ENCODE results near the gene POLR2L. TPM values are rescaled to one million over a fixed set of nuclear protein-coding genes. Genes with fewer than 3 reads are reported as not detected.

POLR2L gene
- total RNA-seq, 2 donors from 2014 or later: 33.5 to 83.4 TPM

GRCh38 chr11:836274-836673 is 6.1 kb downstream of the POLR2L start:
- intact Hi-C loops (cut with DNase I): no loop called here
- no peak for TF ChIP-seq POLR2A (IDR thresholded peaks at IDR 0.05)
- TF ChIP-seq CTCF (IDR thresholded peaks at IDR 0.05): peak in 1 of 7 experiments; percentile 5
- H3K36me3 ChIP-seq (replicated peaks in 1 of 2; ENCODE audit: insufficient read depth in 1 of 2, low read depth in 2 of 2): peaks cover 0 to 20% of the 10 kb centered on the region in 2 donors

GRCh38 chr11:834371-835316 is 7.7 kb downstream of the POLR2L start:
- H3K4me1 ChIP-seq: peaks cover 85% of the 10 kb centered on the region

More at GRCh38 chr11:836274-836673, 6.1 kb downstream of the POLR2L start:
- Histone ChIP-seq H3K9me3 (no peaks in the 10 kb centered on the region), H3K4me1 (peaks cover 86% of the 10 kb centered on the region), H3K4me3 (no peak overlapping the region), H3K27me3 (no peaks in the 10 kb centered on the region), H3K27ac (peak overlapping the region; percentile 45 to 99 (median 98))
- ATAC-seq (no peak), DNase-seq (no peak)
- WGBS, 2 donors: 79% methylated on average over 11 of the region's 14 CpGs; no CpG with 5 or more reads in 1 of the 2 donors

GRCh38 chr11:833849-834311 is 8.4 kb downstream of the POLR2L start:
- Histone ChIP-seq H3K4me3 (peak overlapping the region; percentile 37 to 70), H3K27me3 (no peaks in the 10 kb centered on the region), H3K9me3 (no peaks in the 10 kb centered on the region), H3K4me1 (peaks cover 88% of the 10 kb centered on the region), H3K27ac (peak overlapping the region; percentile 96 to 99 (median 98)), H3K36me3 (replicated peaks in 1 of 2; ENCODE audit: insufficient read depth in 1 of 2, low read depth in 2 of 2) (peaks cover 0 to 12% of the 10 kb centered on the region in 2 donors)
- TF ChIP-seq POLR2A (IDR thresholded peaks at IDR 0.05) (no peak), CTCF (IDR thresholded peaks at IDR 0.05) (no peak)
- intact Hi-C loops (cut with DNase I): no loop called here
- WGBS, 2 donors: 18 to 30% methylated on average over 9 of the region's 9 CpGs
- peak; percentile 0 for ATAC-seq
- peak in 1 of 4 donors; percentile 45 for DNase-seq

More at GRCh38 chr11:834371-835316, 7.7 kb downstream of the POLR2L start:
- TF ChIP-seq CTCF (IDR thresholded peaks at IDR 0.05) (peak in 3 of 7 experiments; percentile 13 to 44 (median 17)), POLR2A (IDR thresholded peaks at IDR 0.05) (peak; percentile 90 to 95 (median 95))
- DNase-seq (peak; percentile 93 to 97 (median 94)), ATAC-seq (peak; percentile 78)
- intact Hi-C loops (cut with DNase I): no loop called here
- 0 to 11% methylated on average over 4 to 31 of the region's 31 CpGs for WGBS, 2 donors
- peak overlapping the region in 1 of 2 donors; percentile 70 for H3K4me3 ChIP-seq
- H3K27me3 ChIP-seq: no peaks in the 10 kb centered on the region
- H3K9me3 ChIP-seq: no peaks in the 10 kb centered on the region
- H3K27ac ChIP-seq: peak overlapping the region; percentile 96 to 99 (median 98)
- H3K36me3 ChIP-seq (replicated peaks in 1 of 2; ENCODE audit: insufficient read depth in 1 of 2, low read depth in 2 of 2): peaks cover 0 to 16% of the 10 kb centered on the region in 2 donors

GRCh38 chr11:833114-833791 is 9.1 kb downstream of the POLR2L start:
- ATAC-seq: peak; percentile 45
- Histone ChIP-seq H3K36me3 (replicated peaks in 1 of 2; ENCODE audit: insufficient read depth in 1 of 2, low read depth in 2 of 2) (peaks cover 0 to 11% of the 10 kb centered on the region in 2 donors), H3K27me3 (no peaks in the 10 kb centered on the region), H3K9me3 (no peaks in the 10 kb centered on the region), H3K27ac (peak overlapping the region; percentile 96 to 99 (median 98)), H3K4me1 (peaks cover 88% of the 10 kb centered on the region), H3K4me3 (peak overlapping the region; percentile 37 to 70)
- intact Hi-C loops (cut with DNase I): no loop called here
- 0 to 1% methylated on average over 3 to 54 of the region's 55 CpGs for WGBS, 2 donors
- TF ChIP-seq POLR2A (IDR thresholded peaks at IDR 0.05) (peak; percentile 69 to 86 (median 73)), CTCF (IDR thresholded peaks at IDR 0.05) (no peak)
- DNase-seq: peak; percentile 74 to 80 (median 78)

Measured in body of pancreas (tissue), 4 donors.